HEK293T (cell line): ENCODE results near the gene ADAMTS17.
"Not testable (repeated sequence)": the region's sequence is repeated elsewhere in the genome, so short reads cannot be mapped to it uniquely, and the experiment has no call there.

ENCODE experiments used
- ARNT ChIP-seq: fragments of 450-650 bp; IDR thresholded peaks from 2 replicates; pipeline ENCODE4 v1.6.1; 2017; ENCODE audit warnings: mild to moderate bottlenecking
- BHLHE40 ChIP-seq: fragments of 450-650 bp; IDR thresholded peaks from 2 replicates; pipeline ENCODE4 v1.6.1; 2016; ENCODE audit warnings: mild to moderate bottlenecking, moderate library complexity, borderline replicate concordance
- FOXM1 ChIP-seq: fragments of 450-650 bp; IDR thresholded peaks from 2 replicates; pipeline ENCODE4 v1.6.1; 2017; ENCODE audit warnings: mild to moderate bottlenecking, borderline replicate concordance
- HDGF ChIP-seq: fragments of 450-650 bp; IDR thresholded peaks from 2 replicates; pipeline ENCODE4 v1.6.1; 2017; ENCODE audit warnings: antibody characterized with exemption, borderline replicate concordance
- NFRKB ChIP-seq: fragments of 450-650 bp; IDR thresholded peaks from 2 replicates; pipeline ENCODE4 v1.6.1; 2016; ENCODE audit warnings: mild to moderate bottlenecking, moderate library complexity
- PKNOX1 ChIP-seq: fragments of 450-650 bp; IDR thresholded peaks from 2 replicates; pipeline ENCODE4 v1.6.1; 2016
- SP1 ChIP-seq: fragments of 450-650 bp; IDR thresholded peaks from 2 replicates; pipeline ENCODE4 v1.6.1; 2017
- SUZ12 ChIP-seq: fragments of 450-650 bp; IDR thresholded peaks from 2 replicates; pipeline ENCODE4 v1.6.1; 2016; ENCODE audit warnings: mild to moderate bottlenecking

- TF ChIP-seq ARNT, FOXM1, SP1, NFRKB, BHLHE40, HDGF, PKNOX1, SUZ12: not testable (repeated sequence)
Measured at GRCh38 chr15:100084042-100084821, 257.5 kb downstream of the ADAMTS17 start.
